GM21717 (cell line): ENCODE measurements around the gene SENP2.
"Not testable (repeated sequence)": the region's sequence is repeated elsewhere in the genome, so short reads cannot be mapped to it uniquely, and the experiment has no call there.

Experiments
- ATAC-seq: cut with Tn5 transposase; IDR thresholded peaks from one replicate; pipeline ENCODE4 v1.9.1; 2021; ENCODE audit warnings: mild to moderate bottlenecking, moderate library complexity; ENCODE audit not compliant: unreplicated experiment

The SENP2 gene

GRCh38 chr3:185585518-185585858, 607 bp upstream of the SENP2 start:
- no peak for ATAC-seq

DNA sequence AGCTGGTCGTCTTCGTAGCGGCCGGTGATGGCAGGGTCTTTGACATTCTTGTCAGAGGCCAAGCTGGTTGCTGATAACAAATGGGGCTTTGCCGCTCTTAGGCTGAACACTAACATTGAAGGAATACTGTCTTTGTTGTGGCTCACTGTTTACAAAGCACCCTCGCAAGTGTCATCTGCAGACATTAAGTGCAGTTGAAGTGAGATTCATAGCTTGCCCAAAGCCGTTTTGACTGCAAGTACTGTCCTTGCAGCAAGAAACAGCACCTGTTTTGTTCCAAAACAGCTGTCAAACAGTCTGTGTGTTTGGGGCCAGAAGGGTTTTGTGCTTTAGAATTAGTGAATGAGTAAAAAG, 568 bp downstream of the SENP2 start:
- no peak for ATAC-seq

- ATAC-seq: no peak
Measured at GRCh38 chr3:185594073-185594472, 8.0 kb downstream of the SENP2 start.

GRCh38 chr3:185595526-185595925, 9.4 kb downstream of the SENP2 start:
- ATAC-seq: peak; percentile 73

- no peak for ATAC-seq
Measured at GRCh38 chr3:185605566-185605965, 19.5 kb downstream of the SENP2 start.

DNA sequence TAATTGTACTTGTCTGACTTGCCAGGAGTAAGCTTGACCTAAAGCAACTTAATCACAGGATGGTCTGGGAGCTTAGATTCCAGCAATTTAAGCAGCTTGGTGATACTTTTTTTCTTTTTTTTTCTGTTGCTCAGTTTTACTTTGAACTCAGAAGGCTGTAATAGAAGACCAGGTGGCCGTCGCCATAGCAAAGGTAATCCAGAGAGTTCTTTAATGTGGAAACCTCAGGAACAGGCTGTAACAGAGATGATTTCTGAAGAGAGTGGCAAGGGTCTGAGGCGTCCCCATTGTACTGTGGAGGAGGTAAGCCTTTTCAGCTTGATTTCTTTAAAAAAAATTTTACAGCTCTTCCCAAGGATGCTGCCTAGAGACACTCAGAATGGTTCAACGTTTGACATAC, 20.1 kb downstream of the SENP2 start:
- no peak for ATAC-seq

GRCh38 chr3:185613016-185613415, 26.9 kb downstream of the SENP2 start:
- ATAC-seq: no peak

- ATAC-seq: no peak
Measured at GRCh38 chr3:185623939-185624665, 38.0 kb downstream of the SENP2 start.

GRCh38 chr3:185625784-185626183, 39.7 kb downstream of the SENP2 start:
- ATAC-seq: no peak

DNA sequence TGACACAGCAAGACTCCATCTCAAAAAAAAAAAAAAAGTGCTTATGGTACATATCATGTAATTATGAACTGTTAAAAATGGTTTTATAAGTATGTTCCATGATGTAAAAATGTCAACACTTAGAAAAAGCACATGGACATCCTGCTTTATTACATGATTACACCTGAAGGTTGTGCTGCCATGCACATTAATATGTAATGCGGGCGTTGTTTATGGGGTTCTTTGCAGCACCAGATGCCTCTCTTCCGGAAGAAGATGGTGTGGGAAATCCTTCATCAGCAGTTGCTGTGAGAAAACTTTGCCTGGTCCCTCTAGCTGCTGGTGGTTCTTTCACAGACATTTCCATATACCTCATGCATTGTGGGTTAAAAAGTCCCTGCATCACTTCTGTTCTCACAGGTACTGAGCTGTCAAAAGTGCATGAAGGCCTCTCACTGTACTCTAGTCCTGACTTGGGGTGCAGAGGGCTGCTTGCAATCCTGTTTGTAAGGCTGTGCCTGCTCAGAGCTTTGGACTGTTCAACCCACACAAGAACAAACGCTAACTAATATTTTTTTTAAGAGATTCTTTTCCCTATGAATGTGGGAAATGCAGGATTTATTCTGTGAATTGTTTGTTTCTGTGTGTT, 43.6 kb downstream of the SENP2 start:
- ATAC-seq: no peak

- no peak for ATAC-seq
Measured at GRCh38 chr3:185630182-185630622, 44.1 kb downstream of the SENP2 start.

DNA sequence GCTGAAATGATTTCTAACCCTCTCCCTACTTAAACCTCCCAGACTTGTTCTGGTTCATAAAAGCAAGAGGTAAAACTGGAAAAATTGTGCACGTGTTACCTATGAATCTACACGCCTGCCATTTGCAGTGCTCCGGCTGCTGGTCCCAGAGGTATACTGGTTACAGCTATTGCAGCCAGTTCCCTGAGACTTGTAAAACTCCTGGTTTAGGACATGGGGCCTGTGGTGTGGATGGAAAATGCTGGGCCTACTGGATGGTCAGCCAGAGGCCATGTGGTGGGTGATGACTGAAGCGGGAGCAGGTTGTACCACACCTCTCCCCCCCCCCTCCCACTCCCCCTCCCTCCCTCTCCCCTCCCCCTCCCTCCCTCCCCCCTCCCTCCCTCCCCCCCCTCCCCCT, 45.0 kb downstream of the SENP2 start:
- ATAC-seq: no peak

DNA sequence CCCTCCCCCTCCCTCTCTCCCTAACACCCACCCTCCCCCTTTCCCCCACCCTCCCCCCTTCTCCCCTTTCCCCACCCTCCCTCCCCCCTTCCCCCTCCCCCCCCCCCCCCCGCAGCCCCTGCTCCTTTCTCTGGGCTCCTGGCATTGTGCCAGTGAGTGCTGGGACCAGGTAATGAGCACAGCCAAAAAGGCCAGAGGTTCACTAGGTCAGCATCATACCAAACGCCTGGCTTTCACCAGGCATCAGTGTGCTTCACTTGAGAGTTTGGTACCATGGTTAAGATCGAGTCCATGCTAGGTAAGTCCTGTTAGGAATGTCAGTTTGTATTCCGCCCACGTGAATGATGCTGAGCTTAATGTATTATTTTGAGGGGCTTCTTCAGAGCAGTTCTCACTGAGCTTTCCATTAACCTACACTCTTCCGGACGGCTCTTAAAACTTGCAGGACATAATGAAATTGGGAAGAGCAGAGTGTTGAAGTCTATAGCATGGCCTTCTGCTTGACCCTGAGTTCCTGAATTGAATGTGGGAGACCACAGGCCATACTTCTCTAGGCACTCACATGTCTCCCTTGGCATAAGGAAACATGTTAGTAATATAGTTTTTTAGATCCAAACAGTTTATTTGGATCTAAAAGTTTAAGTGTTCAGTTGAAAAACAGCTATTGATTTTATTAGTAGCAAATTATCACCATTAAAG, 45.6 kb downstream of the SENP2 start:
- ATAC-seq: no peak

- ATAC-seq: no peak
Measured at GRCh38 chr3:185632996-185633395, 46.9 kb downstream of the SENP2 start.

GRCh38 chr3:185637388-185637787, 51.3 kb downstream of the SENP2 start:
- ATAC-seq: no peak

DNA sequence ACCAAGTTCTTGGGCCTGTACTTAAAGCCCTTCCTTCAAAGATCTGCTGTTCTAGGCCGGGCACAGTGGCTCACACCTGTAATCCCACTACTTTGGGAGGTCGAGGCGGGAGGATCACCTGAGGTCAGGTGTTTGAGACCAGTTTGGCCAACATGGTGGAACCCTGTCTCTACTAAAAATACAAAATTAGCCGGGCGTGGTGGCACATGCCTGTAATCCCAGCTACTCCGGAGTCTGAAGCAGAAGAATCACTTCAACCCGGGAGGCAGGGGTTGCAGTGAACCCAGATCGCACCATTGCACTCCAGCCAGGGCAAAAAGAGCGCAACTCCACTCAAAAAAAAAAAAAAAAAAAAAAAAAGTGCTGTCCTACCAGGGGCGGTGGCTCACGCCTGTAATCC, 52.6 kb downstream of the SENP2 start:
- not testable (repeated sequence) for ATAC-seq

DNA sequence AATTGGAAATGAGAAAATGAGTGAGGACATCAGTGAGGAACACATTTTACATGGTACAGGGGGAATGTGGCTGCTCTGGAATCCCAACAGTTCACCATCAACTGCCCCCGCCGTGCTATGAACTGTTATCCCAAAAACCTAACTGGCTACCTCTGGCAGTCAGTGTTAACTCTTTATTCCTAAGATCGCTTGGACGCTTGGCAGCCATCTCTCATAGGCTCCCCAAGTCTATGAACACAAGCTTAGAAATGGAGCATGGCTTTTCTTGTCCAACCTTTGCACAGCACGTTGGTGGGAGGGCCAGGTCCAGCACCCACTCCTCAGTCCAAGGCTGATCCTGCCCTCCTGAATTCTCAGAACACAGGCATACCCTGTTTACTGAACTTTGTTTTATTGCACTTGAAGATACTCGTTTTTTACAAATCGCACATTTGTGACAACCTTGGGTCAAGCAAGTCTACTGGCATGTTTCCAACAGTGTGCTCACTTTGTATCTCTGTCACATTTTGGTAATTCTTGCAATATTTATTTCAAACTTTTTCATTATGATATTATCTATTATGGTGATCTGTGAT, 53.6 kb downstream of the SENP2 start:
- no peak for ATAC-seq

- ATAC-seq: no peak
Measured at GRCh38 chr3:185640308-185640707, 54.2 kb downstream of the SENP2 start.

GRCh38 chr3:185645191-185645590, 59.1 kb downstream of the SENP2 start:
- not testable (repeated sequence) for ATAC-seq

GRCh38 chr3:185645596-185646381, 59.7 kb downstream of the SENP2 start:
- no peak for ATAC-seq
